T-helper 17 cell (primary cell): ENCODE data around the gene IMMP2L. TPM values are rescaled to one million over a fixed set of nuclear protein-coding genes. Genes with fewer than 3 reads are reported as not detected.
A peak's percentile ranks its signal among the peaks of the same experiment; 100 is the strongest.
"Not testable (repeated sequence)": the region's sequence is repeated elsewhere in the genome, so short reads cannot be mapped to it uniquely, and the experiment has no call there.

Experiments used
- ATAC-seq: fragments of 150-1000 bp; cut with Tn5 transposase; 2 replicates; pipeline ENCODE4 v1.10.0; 2021; ENCODE audit warnings: mild to moderate bottlenecking, moderate library complexity
- DNase-seq, 3 donors: peaks; one replicate each; pipeline versions ENCODE4 v3.0.0 to v3.0.0-alpha.2; 2020 to 2021
- H3K9me3 ChIP-seq: one replicate; pipeline ENCODE4 v1.7.0; 2013; ENCODE audit warnings: low read length, mild to moderate bottlenecking; ENCODE audit not compliant: control insufficient read depth, poor library complexity, severe bottlenecking
- H3K27ac Mint-ChIP-seq: one replicate; pipeline ENCODE4 v1.8.0; 2022; ENCODE audit warnings: mild to moderate bottlenecking, moderate library complexity, mixed read lengths
- H3K27me3 Mint-ChIP-seq: one replicate; pipeline ENCODE4 v1.8.0; 2022; ENCODE audit warnings: mixed read lengths
- H3K36me3 Mint-ChIP-seq: one replicate; pipeline ENCODE4 v1.8.0; 2022; ENCODE audit warnings: low read depth, mixed read lengths
- H3K4me1 Mint-ChIP-seq: one replicate; pipeline ENCODE4 v1.8.0; 2022; ENCODE audit warnings: mild to moderate bottlenecking, mixed read lengths
- H3K4me3 Mint-ChIP-seq: one replicate; pipeline ENCODE4 v1.8.0; 2022; ENCODE audit warnings: mild to moderate bottlenecking, moderate library complexity, mixed read lengths
- total RNA-seq, 4 donors: library from RNA in 2 of 4; stranded (reverse) in 2 of 4; gene quantifications; one replicate each; pipeline ENCODE4 v1.2.3 and lab custom pipeline; 2022 to 2026

The IMMP2L gene
- total RNA-seq, 2 donors from 2014 or later: 17.9 to 19.9 TPM

DNA sequence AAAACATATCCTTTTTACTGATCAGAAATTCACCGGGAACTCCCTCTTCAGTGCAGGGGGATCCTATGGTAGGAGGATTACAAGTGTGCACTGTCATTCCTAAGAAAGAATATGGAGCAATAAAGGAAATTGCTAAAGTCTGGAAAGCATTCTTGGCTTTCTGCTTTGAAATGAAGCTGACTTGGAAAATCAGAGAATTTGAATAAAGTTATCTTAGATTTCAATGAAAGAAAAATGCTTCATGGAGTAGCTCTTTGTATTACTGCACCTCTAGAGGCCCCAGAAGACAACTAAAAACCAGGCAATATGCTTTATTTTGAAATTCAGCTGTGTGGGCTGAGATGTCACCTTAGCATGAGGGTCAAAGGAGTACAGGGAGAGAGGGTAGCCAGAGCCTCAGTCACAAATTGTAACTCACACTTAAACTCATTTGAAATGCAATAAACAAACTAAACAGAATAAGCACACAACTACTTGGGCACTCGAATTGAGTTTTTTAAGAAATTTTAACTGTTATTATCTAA is 102.5 kb downstream of the IMMP2L start:
- no peak for DNase-seq
- peak overlapping the region; percentile 21 for H3K27ac Mint-ChIP-seq
- H3K4me1 Mint-ChIP-seq: no peaks in the 10 kb centered on the region
- peaks cover 2% of the 10 kb centered on the region for H3K36me3 Mint-ChIP-seq
- no peaks in the 10 kb centered on the region for H3K9me3 ChIP-seq
- H3K27me3 Mint-ChIP-seq: no peaks in the 10 kb centered on the region
- H3K4me3 Mint-ChIP-seq: no peak overlapping the region
- no peak for ATAC-seq

DNA sequence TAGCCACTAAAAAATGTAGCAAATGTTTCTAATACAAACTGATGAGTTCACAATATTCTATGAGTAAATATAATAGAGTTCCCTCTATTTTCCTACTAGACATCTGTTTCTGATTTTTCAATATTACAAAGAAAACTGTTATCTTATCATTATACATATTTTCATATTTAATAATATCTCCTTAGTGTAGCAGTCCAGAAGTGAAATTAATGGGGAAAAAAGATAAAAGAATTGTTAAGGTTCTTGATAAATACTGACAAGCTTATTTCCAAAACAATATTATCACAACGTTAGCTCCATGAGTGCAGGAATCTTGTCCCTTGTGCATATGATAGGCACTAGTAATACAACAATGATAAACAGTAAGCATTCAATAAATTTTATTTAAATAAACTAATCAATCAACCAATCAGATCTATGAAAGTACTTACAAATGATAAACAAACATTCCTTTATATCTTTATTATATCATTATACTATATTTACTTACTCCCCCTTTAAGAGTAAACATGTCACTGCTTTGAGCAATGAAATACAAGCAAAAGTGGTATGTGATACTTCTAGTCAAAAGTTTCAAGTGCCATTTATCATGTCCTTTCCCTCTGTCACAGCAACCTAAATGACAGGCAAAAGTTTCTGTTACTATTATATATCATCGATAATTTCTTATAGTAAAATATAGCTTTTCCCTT is 103.1 kb downstream of the IMMP2L start:
- H3K27ac Mint-ChIP-seq: no peak overlapping the region
- no peak overlapping the region for H3K4me3 Mint-ChIP-seq
- no peaks in the 10 kb centered on the region for H3K27me3 Mint-ChIP-seq
- H3K4me1 Mint-ChIP-seq: no peaks in the 10 kb centered on the region
- DNase-seq (no peak), ATAC-seq (no peak)
- no peaks in the 10 kb centered on the region for H3K9me3 ChIP-seq
- peaks cover 2% of the 10 kb centered on the region for H3K36me3 Mint-ChIP-seq

DNA sequence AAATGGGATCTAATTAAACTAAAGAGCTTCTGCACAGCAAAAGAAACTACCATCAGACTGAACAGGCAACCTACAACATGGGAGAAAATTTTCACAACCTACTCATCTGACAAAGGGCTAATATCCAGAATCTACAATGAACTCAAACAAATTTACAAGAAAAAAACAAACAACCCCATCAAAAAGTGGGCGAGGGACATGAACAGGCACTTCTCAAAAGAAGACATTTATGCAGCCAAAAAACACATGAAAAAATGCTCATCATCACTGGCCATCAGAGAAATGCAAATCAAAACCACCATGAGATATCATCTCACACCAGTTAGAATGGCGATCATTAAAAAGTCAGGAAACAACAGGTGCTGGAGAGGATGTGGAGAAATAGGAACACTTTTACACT is 111.6 kb downstream of the IMMP2L start:
- not testable (repeated sequence) for H3K27ac Mint-ChIP-seq

DNA sequence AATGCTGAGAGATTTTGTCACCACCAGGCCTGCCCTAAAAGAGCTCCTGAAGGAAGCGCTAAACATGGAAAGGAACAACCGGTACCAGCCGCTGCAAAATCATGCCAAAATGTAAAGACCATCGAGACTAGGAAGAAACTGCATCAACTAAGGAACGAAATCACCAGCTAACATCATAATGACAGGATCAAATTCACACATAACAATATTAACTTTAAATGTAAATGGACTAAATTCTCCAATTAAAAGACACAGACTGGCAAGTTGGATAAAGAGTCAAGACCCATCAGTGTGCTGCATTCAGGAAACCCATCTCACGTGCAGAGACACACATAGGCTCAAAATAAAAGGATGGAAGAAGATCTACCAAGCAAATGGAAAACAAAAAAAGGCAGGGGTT is 114.8 kb downstream of the IMMP2L start:
- not testable (repeated sequence) for H3K27ac Mint-ChIP-seq, H3K36me3 Mint-ChIP-seq, H3K9me3 ChIP-seq, ATAC-seq, DNase-seq, H3K27me3 Mint-ChIP-seq, H3K4me3 Mint-ChIP-seq, H3K4me1 Mint-ChIP-seq

More for the DNA sequence above, 111.6 kb downstream of the IMMP2L start:
- not testable (repeated sequence) for H3K36me3 Mint-ChIP-seq, H3K4me1 Mint-ChIP-seq, H3K4me3 Mint-ChIP-seq, H3K27me3 Mint-ChIP-seq, ATAC-seq, H3K9me3 ChIP-seq, DNase-seq

DNA sequence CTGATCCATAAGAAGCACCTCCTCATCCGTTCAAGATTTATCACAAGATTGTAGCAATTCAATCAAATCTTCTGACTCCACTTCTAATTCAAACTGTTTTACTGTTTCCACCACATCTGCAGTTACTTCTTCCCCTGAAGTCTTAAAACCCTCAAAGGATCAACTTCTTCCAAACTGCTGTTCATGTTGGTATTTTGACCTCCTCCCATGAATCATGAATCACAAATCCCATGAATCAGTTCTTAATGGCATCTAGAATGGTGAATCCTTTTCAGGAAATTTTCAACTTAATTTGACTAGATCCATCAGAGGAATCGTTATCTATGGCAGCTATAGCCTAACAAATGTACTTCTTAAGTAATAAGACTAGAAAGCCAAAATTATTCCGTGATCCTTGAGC is 122.3 kb downstream of the IMMP2L start:
- ATAC-seq: no peak
- Mint-ChIP-seq H3K4me3 (no peak overlapping the region), H3K27me3 (no peaks in the 10 kb centered on the region), H3K36me3 (no peaks in the 10 kb centered on the region), H3K27ac (no peak overlapping the region), H3K4me1 (no peaks in the 10 kb centered on the region)
- DNase-seq: no peak
- no peaks in the 10 kb centered on the region for H3K9me3 ChIP-seq

DNA sequence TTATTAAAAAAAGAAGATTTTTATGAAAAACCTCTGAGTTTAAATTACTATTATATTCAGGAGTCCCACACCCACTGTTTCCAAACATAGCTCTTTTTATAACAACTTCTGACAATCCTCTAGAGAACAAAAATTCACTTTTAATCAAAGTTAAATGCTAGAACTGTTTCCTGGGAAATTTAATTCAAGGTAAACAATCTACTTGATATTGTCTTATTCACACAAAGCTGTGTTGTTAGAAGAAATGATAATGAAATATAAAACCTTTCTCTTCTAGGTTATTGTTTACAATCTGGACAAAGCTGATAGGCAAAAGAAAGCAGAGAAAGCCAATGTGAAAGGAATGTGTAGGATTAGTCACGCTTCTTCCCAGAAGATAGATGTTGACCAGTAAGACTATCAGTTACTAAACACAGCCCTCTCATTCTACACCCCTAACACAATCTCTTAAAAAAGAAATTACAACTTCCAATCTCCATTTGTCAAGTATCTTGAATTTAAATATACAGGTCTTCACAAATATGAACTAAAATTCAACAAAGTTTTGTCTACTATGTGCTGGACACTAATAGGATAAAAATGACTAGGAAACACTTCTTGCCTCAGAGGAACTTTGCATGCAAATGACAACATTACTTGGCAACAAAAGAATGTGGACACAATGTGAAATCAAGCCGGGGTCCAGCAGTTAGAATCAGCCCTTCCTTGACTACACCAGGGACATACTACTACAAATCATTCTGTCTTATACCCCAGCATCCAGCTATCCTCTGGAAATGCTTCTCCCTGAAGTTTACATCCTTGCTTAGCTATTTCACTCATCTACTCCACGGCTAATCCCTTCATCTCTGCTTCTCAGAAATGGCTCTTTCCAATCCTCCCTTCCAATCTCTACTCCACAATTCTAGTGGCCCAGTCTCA is 123.7 kb downstream of the IMMP2L start:
- ATAC-seq: no peak
- H3K9me3 ChIP-seq: no peaks in the 10 kb centered on the region
- H3K36me3 Mint-ChIP-seq: no peaks in the 10 kb centered on the region
- no peaks in the 10 kb centered on the region for H3K4me1 Mint-ChIP-seq
- H3K27me3 Mint-ChIP-seq: no peaks in the 10 kb centered on the region
- no peak overlapping the region for H3K27ac Mint-ChIP-seq
- H3K4me3 Mint-ChIP-seq: no peak overlapping the region
- DNase-seq: no peak

DNA sequence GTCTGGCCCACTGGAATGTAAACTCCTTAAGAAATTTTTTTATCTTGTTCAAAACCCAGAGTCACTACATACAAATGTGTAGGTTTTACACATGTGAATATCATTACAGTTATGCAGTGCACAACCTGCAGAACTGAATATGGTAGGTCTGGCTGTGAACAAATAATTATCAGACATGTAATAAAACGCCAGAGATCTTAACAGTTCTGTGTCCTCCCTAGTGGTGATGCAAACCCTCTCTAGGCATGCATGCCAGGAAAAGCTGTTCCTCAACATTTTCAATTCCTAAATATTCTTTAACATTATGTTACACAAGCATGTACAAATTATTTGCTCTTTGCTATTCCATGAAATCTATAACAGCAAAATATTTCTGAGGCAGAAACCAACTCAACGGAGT is 124.6 kb downstream of the IMMP2L start:
- Mint-ChIP-seq H3K27ac (no peak overlapping the region), H3K4me1 (no peaks in the 10 kb centered on the region), H3K4me3 (no peak overlapping the region), H3K27me3 (no peaks in the 10 kb centered on the region), H3K36me3 (no peaks in the 10 kb centered on the region)
- ATAC-seq: no peak
- H3K9me3 ChIP-seq: no peaks in the 10 kb centered on the region
- DNase-seq: no peak

DNA sequence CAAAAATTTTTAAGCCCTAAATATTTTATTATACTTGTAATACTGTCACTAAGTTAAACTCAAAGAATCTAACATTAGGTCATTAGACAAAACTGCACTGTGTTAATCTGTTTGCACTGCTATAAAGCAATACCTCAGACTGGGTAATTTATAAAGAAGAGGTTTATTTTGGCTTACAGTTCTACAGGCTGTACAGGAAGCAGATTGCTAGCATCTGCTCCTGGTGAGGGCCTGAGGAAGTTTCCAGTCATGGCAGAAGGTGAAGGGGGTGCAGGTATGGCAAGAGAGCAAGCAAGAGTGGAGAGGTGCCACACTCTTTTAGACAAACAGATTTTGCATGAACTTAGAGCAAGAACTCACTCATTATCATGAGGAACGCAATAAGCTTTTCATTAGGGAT is 125.7 kb downstream of the IMMP2L start:
- Mint-ChIP-seq H3K4me1 (no peaks in the 10 kb centered on the region), H3K4me3 (no peak overlapping the region), H3K36me3 (no peaks in the 10 kb centered on the region), H3K27me3 (no peaks in the 10 kb centered on the region), H3K27ac (no peak overlapping the region)
- DNase-seq (no peak), ATAC-seq (no peak)
- H3K9me3 ChIP-seq: no peaks in the 10 kb centered on the region

DNA sequence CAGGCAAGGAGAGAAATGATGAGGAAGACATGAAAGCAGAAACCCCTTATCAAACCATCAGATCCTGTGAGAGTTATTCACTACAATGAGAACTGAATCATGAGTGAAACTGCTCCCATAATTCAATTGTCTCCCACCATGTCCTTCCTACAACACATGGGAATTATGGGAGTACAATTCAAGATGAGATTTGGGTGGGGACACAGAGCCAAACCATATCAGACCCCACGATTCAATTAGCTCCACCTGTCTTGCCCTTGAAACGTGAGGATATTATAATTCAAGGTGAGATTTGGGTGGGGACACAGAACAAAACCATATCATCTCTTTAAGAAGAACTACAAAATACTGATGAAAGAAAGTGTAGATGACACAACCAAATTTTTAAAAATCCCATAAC is 128.9 kb downstream of the IMMP2L start:
- Mint-ChIP-seq H3K27ac (no peak overlapping the region), H3K36me3 (no peaks in the 10 kb centered on the region), H3K4me3 (no peak overlapping the region), H3K27me3 (no peaks in the 10 kb centered on the region), H3K4me1 (no peaks in the 10 kb centered on the region)
- no peak for DNase-seq
- no peaks in the 10 kb centered on the region for H3K9me3 ChIP-seq
- ATAC-seq: no peak

DNA sequence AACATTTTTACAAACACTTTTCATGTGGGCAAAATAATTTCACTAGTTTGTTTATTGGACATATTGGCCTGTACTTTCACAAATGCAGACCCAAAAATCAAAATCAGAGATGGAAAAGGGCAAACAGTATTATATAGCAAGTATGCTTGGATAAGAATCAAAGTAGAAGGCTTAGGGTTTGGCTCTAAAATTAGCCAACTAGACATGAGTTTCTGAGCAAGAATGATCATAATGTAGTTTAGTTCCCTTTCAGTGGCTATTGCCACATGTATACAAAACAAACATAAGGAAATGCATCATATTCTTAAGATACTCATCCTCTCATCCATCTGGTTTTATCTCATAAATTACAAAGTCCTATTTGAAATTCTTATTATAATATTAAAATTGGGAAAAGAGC is 132.5 kb downstream of the IMMP2L start:
- no peaks in the 10 kb centered on the region for H3K36me3 Mint-ChIP-seq
- H3K9me3 ChIP-seq: no peaks in the 10 kb centered on the region
- H3K4me1 Mint-ChIP-seq: no peaks in the 10 kb centered on the region
- no peak for ATAC-seq
- no peak for DNase-seq
- H3K27me3 Mint-ChIP-seq: no peaks in the 10 kb centered on the region
- H3K27ac Mint-ChIP-seq: no peak overlapping the region
- H3K4me3 Mint-ChIP-seq: no peak overlapping the region

DNA sequence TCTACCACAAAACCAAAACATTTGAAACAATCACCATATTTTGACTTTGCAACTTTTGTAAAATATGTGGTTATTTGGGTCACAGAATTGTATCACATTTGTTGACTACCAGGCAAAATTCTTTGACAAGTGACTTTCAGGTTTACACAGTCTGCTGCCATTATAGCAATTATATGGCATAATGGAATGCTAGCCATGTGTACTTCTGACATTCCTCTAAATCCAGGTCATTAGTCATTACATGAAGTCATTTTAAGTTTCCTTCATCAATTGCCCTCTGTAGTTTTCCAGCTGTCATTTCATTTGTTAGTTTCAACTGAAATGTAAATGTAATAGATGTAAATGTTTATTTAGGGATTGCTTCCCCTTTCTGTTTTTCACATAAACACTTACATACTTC is 137.5 kb downstream of the IMMP2L start:
- ATAC-seq (no peak), DNase-seq (no peak)
- no peaks in the 10 kb centered on the region for H3K27me3 Mint-ChIP-seq
- no peak overlapping the region for H3K27ac Mint-ChIP-seq
- no peaks in the 10 kb centered on the region for H3K36me3 Mint-ChIP-seq
- no peaks in the 10 kb centered on the region for H3K4me1 Mint-ChIP-seq
- no peaks in the 10 kb centered on the region for H3K9me3 ChIP-seq
- H3K4me3 Mint-ChIP-seq: no peak overlapping the region

DNA sequence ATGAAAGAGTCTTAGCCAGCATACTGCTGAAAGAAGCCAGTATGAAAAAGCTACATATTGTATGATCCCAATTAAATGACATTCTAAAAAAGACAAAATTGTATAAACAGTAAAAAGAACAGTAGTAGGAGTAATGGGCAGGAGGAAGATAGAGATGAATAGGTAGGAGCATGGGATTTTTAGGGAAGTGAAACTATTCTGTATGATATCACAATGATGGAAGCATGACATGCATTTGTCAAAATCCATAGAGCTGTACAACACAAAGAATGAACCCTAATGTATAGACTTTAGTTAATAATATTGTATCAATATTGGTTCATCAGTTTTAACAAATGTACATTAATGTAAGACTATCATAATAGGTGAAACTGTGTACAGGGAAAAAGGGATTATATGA is 147.9 kb downstream of the IMMP2L start:
- DNase-seq (no peak), ATAC-seq (no peak)
- Mint-ChIP-seq H3K4me3 (no peak overlapping the region), H3K4me1 (peaks cover 13% of the 10 kb centered on the region), H3K36me3 (peaks cover 4% of the 10 kb centered on the region), H3K27ac (no peak overlapping the region), H3K27me3 (no peaks in the 10 kb centered on the region)
- H3K9me3 ChIP-seq: no peaks in the 10 kb centered on the region

DNA sequence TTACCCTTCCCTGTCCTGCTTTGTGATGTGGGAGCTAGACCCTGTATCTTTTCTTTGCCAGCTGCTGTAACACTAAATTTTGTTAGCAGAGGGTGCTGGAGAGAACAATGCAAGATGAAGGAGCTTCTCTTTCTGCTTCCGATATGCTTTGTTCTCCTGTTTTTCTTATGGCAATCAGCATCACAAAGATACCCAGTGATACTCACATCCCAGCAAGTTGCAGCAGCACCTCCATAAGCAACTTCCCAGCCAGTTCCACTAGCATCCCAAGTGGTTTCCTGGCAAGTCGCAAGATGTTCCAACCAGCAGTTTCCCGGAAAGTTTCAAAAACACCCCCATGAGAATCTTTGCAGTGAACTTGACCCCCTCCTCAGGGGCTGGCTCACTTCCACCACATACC is 148.6 kb downstream of the IMMP2L start:
- no peak for DNase-seq
- peaks cover 13% of the 10 kb centered on the region for H3K4me1 Mint-ChIP-seq
- H3K9me3 ChIP-seq: no peaks in the 10 kb centered on the region
- H3K27me3 Mint-ChIP-seq: no peaks in the 10 kb centered on the region
- H3K4me3 Mint-ChIP-seq: no peak overlapping the region
- peaks cover 4% of the 10 kb centered on the region for H3K36me3 Mint-ChIP-seq
- ATAC-seq: no peak
- H3K27ac Mint-ChIP-seq: no peak overlapping the region
